ENCODE results near the gene ADCY5.

ADCY5 gene

GRCh38 chr3:123337948-123338619 is 110.8 kb downstream of the ADCY5 start:
- FAIRE-seq = no peak

- no peak for FAIRE-seq
Observed at GRCh38 chr3:123337226-123337625, 111.7 kb downstream of the ADCY5 start.

- no peak for FAIRE-seq
Observed at GRCh38 chr3:123336441-123336851, 112.4 kb downstream of the ADCY5 start.

- no peak for FAIRE-seq
Observed at GRCh38 chr3:123336001-123336400, 112.9 kb downstream of the ADCY5 start.

- FAIRE-seq = no peak
Observed at GRCh38 chr3:123335007-123335670, 113.8 kb downstream of the ADCY5 start.

GRCh38 chr3:123334056-123334455 is 114.8 kb downstream of the ADCY5 start:
- FAIRE-seq = no peak

- FAIRE-seq = no peak
Observed at GRCh38 chr3:123333401-123333800, 115.5 kb downstream of the ADCY5 start.

GRCh38 chr3:123332124-123332641 is 116.7 kb downstream of the ADCY5 start:
- no peak for FAIRE-seq

- FAIRE-seq = no peak
Observed at GRCh38 chr3:123331651-123332050, 117.2 kb downstream of the ADCY5 start.

GRCh38 chr3:123331006-123331405 is 117.9 kb downstream of the ADCY5 start:
- FAIRE-seq = no peak

GRCh38 chr3:123330441-123330991 is 118.4 kb downstream of the ADCY5 start:
- no peak for FAIRE-seq

GRCh38 chr3:123329636-123330340 is 119.1 kb downstream of the ADCY5 start:
- FAIRE-seq = no peak

- no peak for FAIRE-seq
Observed at GRCh38 chr3:123328851-123329635, 119.8 kb downstream of the ADCY5 start.

- FAIRE-seq = no peak
Observed at GRCh38 chr3:123327956-123328850, 120.7 kb downstream of the ADCY5 start.

GRCh38 chr3:123327480-123327879 is 121.4 kb downstream of the ADCY5 start:
- FAIRE-seq = no peak

GRCh38 chr3:123326531-123326930 is 122.4 kb downstream of the ADCY5 start:
- no peak for FAIRE-seq

GRCh38 chr3:123325766-123326256 is 123.1 kb downstream of the ADCY5 start:
- no peak for FAIRE-seq

- FAIRE-seq = no peak
Observed at GRCh38 chr3:123324880-123325765, 123.8 kb downstream of the ADCY5 start.

GRCh38 chr3:123323781-123324180 is 125.1 kb downstream of the ADCY5 start:
- no peak for FAIRE-seq

GRCh38 chr3:123322866-123323265 is 126.0 kb downstream of the ADCY5 start:
- FAIRE-seq = no peak
